ENCODE measurements around the gene STMN3.

GRCh38 chr20:63687419-63688178 is 34.4 kb upstream of the STMN3 start:
- no peak for TF ChIP-seq ZNF280D (tag by site-specific recombination; IDR thresholded peaks at IDR 0.05)
- no peak for TF ChIP-seq ZNF19 (tag by site-specific recombination; IDR thresholded peaks at IDR 0.05; ENCODE audit: low read depth)
- no peak for TF ChIP-seq HOXA7 (CRISPR knock-in tag; IDR thresholded peaks at IDR 0.05; ENCODE audit: borderline replicate concordance)
- no peak for TF ChIP-seq CTCF (tag by site-specific recombination; IDR thresholded peaks at IDR 0.05)
- no peak for TF ChIP-seq ZNF596 (tag by site-specific recombination; IDR thresholded peaks at IDR 0.05)
- TF ChIP-seq ZNF777 (tag by site-specific recombination; IDR thresholded peaks at IDR 0.05; ENCODE audit: borderline replicate concordance), result no peak
- no peak for TF ChIP-seq ZNF785 (tag by site-specific recombination; IDR thresholded peaks at IDR 0.05)
- no peak for TF ChIP-seq SCRT1 (tag by site-specific recombination; IDR thresholded peaks at IDR 0.05; ENCODE audit: borderline replicate concordance)
- no peak for TF ChIP-seq ZNF324 (tag by site-specific recombination; IDR thresholded peaks at IDR 0.05)
- TF ChIP-seq ZNF292 (tag by site-specific recombination; IDR thresholded peaks at IDR 0.05; ENCODE audit: borderline replicate concordance, low read depth), result no peak
- no peak for TF ChIP-seq ZNF26 (tag by site-specific recombination; IDR thresholded peaks at IDR 0.05)
- TF ChIP-seq SP2 (tag by site-specific recombination; IDR thresholded peaks at IDR 0.05), result no peak
- no peak for TF ChIP-seq ZSCAN30 (tag by site-specific recombination; IDR thresholded peaks at IDR 0.05)

Measured in HEK293 (cell line).